A172 (cell line): ENCODE results near the gene PAX1. TPM values are rescaled to one million over a fixed set of nuclear protein-coding genes. Genes with fewer than 3 reads are reported as not detected.

Source experiments
- DNase-seq: peaks from one replicate; pipeline ENCODE4 v3.0.0-alpha.2; 2015; ENCODE audit warnings: low spot score
- total RNA-seq: library from RNA; depleted of rRNA; stranded (reverse); fragments of >200 nt; shearing (Covaris generic); gene quantifications from 2 replicates; pipeline ENCODE4 v1.2.3, GENCODE V29; 2014; rRNA removed

Gene PAX1
- total RNA-seq, 1 experiment from 2014 or later: not detected

GRCh38 chr20:21739682-21740081 lies 34.2 kb downstream of the PAX1 start:
- DNase-seq: no peak

GRCh38 chr20:21741266-21741665 lies 35.8 kb downstream of the PAX1 start:
- DNase-seq: no peak

- no peak for DNase-seq
Observed at GRCh38 chr20:21762646-21763045, 57.2 kb downstream of the PAX1 start.

- DNase-seq: no peak
Observed at GRCh38 chr20:21767200-21767738, 61.8 kb downstream of the PAX1 start.

GRCh38 chr20:21767739-21768223 lies 62.3 kb downstream of the PAX1 start:
- DNase-seq: no peak

Other genes with a start within 250 kb of the PAX1 start
- 4.4 TPM in 2 replicates for gene NKX2-2, start 191.6 kb upstream of the PAX1 start, total RNA-seq